PC-3 (cell line): Measurements from ENCODE around the gene TP63. TPM values are rescaled to one million over a fixed set of nuclear protein-coding genes. Genes with fewer than 3 reads are reported as not detected.
A peak's percentile ranks its signal among the peaks of the same experiment; 100 is the strongest.

Experiments
- ATAC-seq: fragments of 200-7000 bp; cut with Tn5 transposase; 2 replicates; pipeline ENCODE4 v1.9.1; 2020; ENCODE audit warnings: mild to moderate bottlenecking, moderate library complexity
- BruUV-seq: library from RNA; stranded (reverse); fragments of 400-500 nt; replicated peaks from 2 replicates; lab custom pipeline; 2021; lab: Mats Ljungman, UMichigan
- CTCF ChIA-PET: fragments of 300-600 bp; sonication (Branson Sonifier 250); formaldehyde crosslinking; loops from one replicate; lab custom pipeline; 2022; ENCODE audit warnings: antibody characterized with exemption; lab: Charles Lee
- POLR2A ChIA-PET: fragments of 300-600 bp; sonication (Branson Sonifier 250); formaldehyde crosslinking; loops from one replicate; lab custom pipeline; 2022; ENCODE audit warnings: antibody characterized with exemption; ENCODE audit not compliant: unreplicated experiment; lab: Charles Lee
- DNase-seq: peaks from one replicate; pipeline ENCODE4 v3.0.0-alpha.2; 2015
- H2AFZ ChIP-seq: fragments of 300-600 bp; sonication (generic); 2 replicates; pipeline ENCODE4 v1.6.0; 2016; ENCODE audit warnings: antibody characterized with exemption, low read length
- H3F3A ChIP-seq: fragments of 300-600 bp; sonication (generic); one replicate; pipeline ENCODE4 v1.6.0; 2017; ENCODE audit warnings: antibody characterized with exemption, low read length, control low read depth, mild to moderate bottlenecking; ENCODE audit not compliant: unreplicated experiment
- H3K27ac ChIP-seq: fragments of 300-600 bp; sonication (generic); 2 replicates; pipeline ENCODE4 v1.5.1; 2016; ENCODE audit warnings: mild to moderate bottlenecking, low read length
- H3K27me3 ChIP-seq: fragments of 300-600 bp; sonication (generic); 2 replicates; pipeline ENCODE4 v1.6.1; 2016; ENCODE audit warnings: low read length, mixed read lengths
- H3K36me3 ChIP-seq: fragments of 300-600 bp; sonication (generic); 2 replicates; pipeline ENCODE4 v1.6.1; 2016; ENCODE audit warnings: low read depth, mixed run types, low read length, mixed read lengths
- H3K4me1 ChIP-seq: fragments of 300-600 bp; sonication (generic); 2 replicates; pipeline ENCODE4 v1.5.1; 2016; ENCODE audit warnings: low read length; ENCODE audit not compliant: insufficient read depth
- H3K4me2 ChIP-seq: fragments of 300-600 bp; sonication (generic); 2 replicates; pipeline ENCODE4 v1.6.0; 2016; ENCODE audit warnings: low read length
- H3K4me3 ChIP-seq: fragments of 300-600 bp; sonication (generic); 2 replicates; pipeline ENCODE4 v1.5.1; 2016; ENCODE audit warnings: mild to moderate bottlenecking, low read length, mixed read lengths
- H3K79me2 ChIP-seq: fragments of 300-600 bp; sonication (generic); 2 replicates; pipeline ENCODE4 v1.6.1; 2017; ENCODE audit warnings: low read length, mixed read lengths
- H3K9ac ChIP-seq: fragments of 300-600 bp; sonication (generic); 2 replicates; pipeline ENCODE4 v1.6.0; 2016; ENCODE audit warnings: mild to moderate bottlenecking, low read length
- H3K9me2 ChIP-seq: fragments of 300-600 bp; sonication (generic); replicated peaks from 2 replicates; pipeline ENCODE4 v1.6.1; 2016; ENCODE audit warnings: mixed run types, low read length, mixed read lengths
- H3K9me3 ChIP-seq: fragments of 300-600 bp; sonication (generic); 2 replicates; pipeline ENCODE4 v1.6.1; 2016; ENCODE audit warnings: low read length, mixed read lengths
- H4K20me1 ChIP-seq: fragments of 300-600 bp; sonication (generic); 2 replicates; pipeline ENCODE4 v1.6.1; 2016; ENCODE audit warnings: low read length, mixed read lengths
- EZH2 ChIP-seq: fragments of 300-600 bp; sonication (generic); IDR thresholded peaks from one replicate; pipeline ENCODE4 v1.6.1; 2017; ENCODE audit warnings: antibody characterized with exemption, mild to moderate bottlenecking, low read length; ENCODE audit not compliant: unreplicated experiment
- EZH2phosphoT487 ChIP-seq: fragments of 300-600 bp; sonication (generic); IDR thresholded peaks from 2 replicates; pipeline ENCODE4 v1.6.1; 2018; ENCODE audit warnings: mild to moderate bottlenecking, antibody characterized with exemption, low read length, borderline replicate concordance
- intact Hi-C: fragments of 100-400 bp; cut with micrococcal nuclease; formaldehyde crosslinking; loops from 2 replicates; pipeline ENCODE4 v1.9.0; 2023
- total RNA-seq: library from RNA; depleted of rRNA; stranded (reverse); fragments of >200 nt; gene quantifications from 2 replicates; pipeline ENCODE4 v1.2.3, GENCODE V29; 2014
- TF ChIP-seq, protein P1 (sequence below): fragments of 300-600 bp; sonication (generic); conservative IDR thresholded peaks from 2 replicates; pipeline ENCODE4 v1.5.1; 2017; ENCODE audit warnings: antibody characterized with exemption, low read depth, mild to moderate bottlenecking, low read length

The TP63 gene
- total RNA-seq, 1 experiment from 2014 or later: 0.29 TPM

DNA sequence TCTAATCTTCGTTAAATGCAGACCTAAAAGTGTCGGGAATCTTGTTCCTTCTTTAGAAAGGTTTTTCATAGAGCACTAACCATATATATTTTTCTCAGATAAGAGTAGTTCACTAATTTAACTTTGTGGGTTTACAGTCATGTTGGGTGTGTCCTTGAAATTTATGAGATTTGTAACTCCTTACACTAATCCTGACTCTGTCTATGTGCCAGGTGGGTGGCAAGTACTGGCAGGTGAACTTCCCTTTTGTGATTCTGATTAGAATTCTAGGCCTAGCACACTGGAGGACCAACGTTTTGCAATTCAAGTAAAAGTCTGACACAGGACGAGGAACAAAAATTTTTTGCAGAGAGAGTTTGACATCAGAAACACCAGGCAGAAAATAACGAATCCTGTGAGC lies 269.4 kb downstream of the TP63 start:
- peaks cover 6% of the 10 kb centered on the region; the same call in 1 of the 2 replicates for H3K4me1 ChIP-seq

DNA sequence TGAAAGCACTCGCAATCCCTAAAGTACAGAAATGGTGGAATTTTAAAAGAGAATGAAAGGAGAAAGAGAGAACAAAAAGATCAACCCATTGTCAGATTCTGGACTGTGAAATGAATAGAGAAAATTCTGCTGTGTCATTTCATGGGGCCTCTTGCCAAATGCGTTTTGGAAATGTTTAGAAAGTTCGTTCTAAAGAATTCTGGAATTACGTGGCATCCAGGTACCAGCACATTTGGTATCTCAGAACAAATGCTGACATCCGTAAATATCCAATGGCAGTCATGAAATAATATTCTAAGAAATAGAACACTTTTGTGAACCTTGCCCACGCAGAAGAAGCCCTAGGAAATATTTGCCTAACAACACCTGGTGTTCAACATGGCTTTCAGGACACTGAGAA lies 270.3 kb downstream of the TP63 start:
- no peak overlapping the region for H3K9ac ChIP-seq
- no peaks in the 10 kb centered on the region for H3K9me3 ChIP-seq
- H3F3A ChIP-seq: no peaks in the 10 kb centered on the region
- no peaks in the 10 kb centered on the region for H4K20me1 ChIP-seq
- no TSS peak for BruUV-seq
- POLR2A ChIA-PET: no interaction called here
- H3K4me2 ChIP-seq: no peak overlapping the region
- intact Hi-C loops: no loop called here
- no peaks in the 10 kb centered on the region for H3K36me3 ChIP-seq
- no peak overlapping the region for H3K27ac ChIP-seq
- H3K27me3 ChIP-seq: no peaks in the 10 kb centered on the region
- CTCF ChIA-PET: no interaction called here
- TF ChIP-seq, protein P1, sequence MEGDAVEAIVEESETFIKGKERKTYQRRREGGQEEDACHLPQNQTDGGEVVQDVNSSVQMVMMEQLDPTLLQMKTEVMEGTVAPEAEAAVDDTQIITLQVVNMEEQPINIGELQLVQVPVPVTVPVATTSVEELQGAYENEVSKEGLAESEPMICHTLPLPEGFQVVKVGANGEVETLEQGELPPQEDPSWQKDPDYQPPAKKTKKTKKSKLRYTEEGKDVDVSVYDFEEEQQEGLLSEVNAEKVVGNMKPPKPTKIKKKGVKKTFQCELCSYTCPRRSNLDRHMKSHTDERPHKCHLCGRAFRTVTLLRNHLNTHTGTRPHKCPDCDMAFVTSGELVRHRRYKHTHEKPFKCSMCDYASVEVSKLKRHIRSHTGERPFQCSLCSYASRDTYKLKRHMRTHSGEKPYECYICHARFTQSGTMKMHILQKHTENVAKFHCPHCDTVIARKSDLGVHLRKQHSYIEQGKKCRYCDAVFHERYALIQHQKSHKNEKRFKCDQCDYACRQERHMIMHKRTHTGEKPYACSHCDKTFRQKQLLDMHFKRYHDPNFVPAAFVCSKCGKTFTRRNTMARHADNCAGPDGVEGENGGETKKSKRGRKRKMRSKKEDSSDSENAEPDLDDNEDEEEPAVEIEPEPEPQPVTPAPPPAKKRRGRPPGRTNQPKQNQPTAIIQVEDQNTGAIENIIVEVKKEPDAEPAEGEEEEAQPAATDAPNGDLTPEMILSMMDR: no peak
- TF ChIP-seq EZH2phosphoT487: no peak
- no peak for TF ChIP-seq EZH2
- H3K4me1 ChIP-seq: peaks cover 6% of the 10 kb centered on the region; the same call in 1 of the 2 replicates
- H3K79me2 ChIP-seq: no peaks in the 10 kb centered on the region
- no peak overlapping the region for H2AFZ ChIP-seq
- ATAC-seq (no peak), DNase-seq (no peak)
- no peak overlapping the region for H3K4me3 ChIP-seq
- H3K9me2 ChIP-seq: no peaks in the 10 kb centered on the region

More for the DNA sequence above, 269.4 kb downstream of the TP63 start:
- Histone ChIP-seq H2AFZ (no peak overlapping the region), H3K79me2 (no peaks in the 10 kb centered on the region), H3K9me3 (no peaks in the 10 kb centered on the region), H3F3A (no peaks in the 10 kb centered on the region), H3K27ac (no peak overlapping the region), H4K20me1 (no peaks in the 10 kb centered on the region), H3K27me3 (no peaks in the 10 kb centered on the region), H3K4me2 (no peak overlapping the region), H3K36me3 (no peaks in the 10 kb centered on the region), H3K9ac (no peak overlapping the region), H3K9me2 (no peaks in the 10 kb centered on the region), H3K4me3 (no peak overlapping the region)
- DNase-seq (peak; percentile 35), ATAC-seq (no peak)
- CTCF ChIA-PET: no interaction called here
- BruUV-seq: no TSS peak
- TF ChIP-seq, protein P1: no peak
- TF ChIP-seq EZH2 (no peak), EZH2phosphoT487 (no peak)
- POLR2A ChIA-PET: no interaction called here
- intact Hi-C loops: no loop called here
